Uterus (tissue), 4 donors: ENCODE data around the gene ZNF407. TPM values are rescaled to one million over a fixed set of nuclear protein-coding genes. Genes with fewer than 3 reads are reported as not detected.

Experiments
- DNase-seq, 2 donors: peaks; one replicate each; pipeline ENCODE4 v3.0.0-alpha.2; 2019 to 2020
- H3K27ac ChIP-seq, 2 donors: fragments of 200-600 bp; sonication (generic); 1 replicate in 1 of 2; 2 replicates in 1 of 2; pipeline ENCODE4 v1.5.1; 2016 to 2018
- H3K27me3 ChIP-seq, 2 donors: fragments of 200-600 bp; sonication (generic); one replicate each; pipeline ENCODE4 v1.5.1; 2018 to 2019; ENCODE audit warnings: control low read depth in 1 of 2
- H3K36me3 ChIP-seq, 2 donors: fragments of 200-600 bp; sonication (generic); one replicate each; pipeline ENCODE4 v1.5.1; 2019; ENCODE audit warnings: control low read depth in 1 of 2
- H3K4me1 ChIP-seq, 2 donors: fragments of 200-600 bp; sonication (generic); one replicate each; pipeline ENCODE4 v1.5.1; 2018 to 2019; ENCODE audit warnings: control low read depth in 1 of 2
- H3K4me3 ChIP-seq, 2 donors: fragments of 200-600 bp; sonication (generic); 1 replicate in 1 of 2; 2 replicates in 1 of 2; pipeline ENCODE4 v1.5.1; 2018 to 2019; ENCODE audit warnings: mild to moderate bottlenecking in 1 of 2
- H3K9me3 ChIP-seq, 2 donors: fragments of 200-600 bp; sonication (generic); one replicate each; pipeline ENCODE4 v1.5.1; 2019; ENCODE audit warnings: control low read depth in 1 of 2
- CTCF ChIP-seq, 4 experiments: fragments of 200-600 bp in 2 of 4; fragments of 450-650 bp in 2 of 4; sonication (generic) in 2 of 4; IDR thresholded peaks; one replicate each; pipeline ENCODE4 v1.5.1; 2016 to 2019; ENCODE audit warnings: antibody characterized with exemption in 4 of 4, mild to moderate bottlenecking in 2 of 4, moderate library complexity in 1 of 4
- POLR2A ChIP-seq, 2 donors: fragments of 450-650 bp; IDR thresholded peaks; one replicate each; pipeline ENCODE4 v1.6.1; 2016; ENCODE audit warnings: antibody characterized with exemption in 2 of 2, mild to moderate bottlenecking in 1 of 2, moderate library complexity in 1 of 2
- intact Hi-C: fragments of 100-400 bp; cut with DNase I; formaldehyde crosslinking; loops from one replicate; pipeline ENCODE4 v1.15.1; 2023; ENCODE audit warnings: low total_unique reads
- total RNA-seq, 4 donors: library from RNA; depleted of rRNA in 3 of 4; stranded (reverse); fragments of >200 nt in 3 of 4; gene quantifications; one replicate each; pipeline versions ENCODE4 v1.1.0 to v1.2.4, GENCODE V29; 2014 to 2023
- donor health status: DM: yes; HTN: yes; CAD: no.

ZNF407 gene
- total RNA-seq, 4 donors from 2014 or later: 10.6 to 38.9 (median 23.7) TPM

DNA sequence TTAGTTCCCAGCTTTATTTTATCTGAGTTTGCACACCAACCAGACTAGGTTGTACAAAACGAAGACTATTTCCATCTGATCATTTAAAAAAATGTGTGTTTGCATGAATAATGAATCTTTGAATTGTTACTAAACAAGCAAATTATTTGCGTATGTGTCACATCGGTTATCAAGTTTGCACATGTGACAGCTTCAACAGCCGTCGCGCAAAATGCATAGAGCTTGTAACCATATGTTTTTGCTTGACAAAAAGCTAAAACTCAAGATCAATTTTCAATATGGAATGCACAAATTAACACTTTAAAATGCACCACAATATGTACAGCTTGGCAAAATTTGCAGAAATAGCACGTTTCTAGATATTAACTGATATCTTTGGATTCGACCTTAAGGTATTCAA, 427.2 kb downstream of the ZNF407 start:
- TF ChIP-seq POLR2A (IDR thresholded peaks at IDR 0.05) (no peak), CTCF (IDR thresholded peaks at IDR 0.05) (no peak)
- intact Hi-C loops: no loop called here
- H3K4me3 ChIP-seq: no peak overlapping the region
- H3K27me3 ChIP-seq: no peaks in the 10 kb centered on the region
- H3K27ac ChIP-seq: no peak overlapping the region
- H3K9me3 ChIP-seq: no peaks in the 10 kb centered on the region
- DNase-seq: no peak
- no peaks in the 10 kb centered on the region for H3K36me3 ChIP-seq
- no peaks in the 10 kb centered on the region for H3K4me1 ChIP-seq

GRCh38 chr18:75025573-75025972, 427.9 kb downstream of the ZNF407 start:
- Histone ChIP-seq H3K4me3 (no peak overlapping the region), H3K27ac (no peak overlapping the region), H3K36me3 (no peaks in the 10 kb centered on the region), H3K27me3 (no peaks in the 10 kb centered on the region), H3K9me3 (no peaks in the 10 kb centered on the region), H3K4me1 (no peaks in the 10 kb centered on the region)
- DNase-seq: no peak
- intact Hi-C loops: no loop called here
- TF ChIP-seq CTCF (IDR thresholded peaks at IDR 0.05) (no peak), POLR2A (IDR thresholded peaks at IDR 0.05) (no peak)

DNA sequence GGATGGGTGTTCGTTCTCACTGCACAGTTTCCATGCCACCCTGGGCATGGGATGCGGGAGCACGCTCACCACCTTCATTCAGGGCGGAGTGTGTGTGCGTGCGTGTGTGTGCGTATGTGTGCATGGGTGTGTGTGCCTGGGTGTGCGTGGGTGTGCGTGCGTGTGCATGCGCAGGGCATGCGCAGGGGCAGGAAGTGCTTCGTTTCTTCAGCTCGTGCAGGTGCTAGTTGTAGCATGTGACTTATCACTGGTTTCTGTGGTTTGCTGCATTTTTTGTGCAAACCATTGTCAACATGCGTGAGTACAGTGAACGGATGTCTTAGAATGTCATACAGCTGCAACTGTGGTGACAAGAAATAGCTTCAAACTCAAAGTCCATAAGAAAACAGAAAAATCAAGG, 431.8 kb downstream of the ZNF407 start:
- H3K4me1 ChIP-seq: no peaks in the 10 kb centered on the region
- intact Hi-C loops: no loop called here
- H3K27ac ChIP-seq: no peak overlapping the region
- H3K27me3 ChIP-seq: no peaks in the 10 kb centered on the region
- DNase-seq: no peak
- H3K4me3 ChIP-seq: no peak overlapping the region
- no peaks in the 10 kb centered on the region for H3K36me3 ChIP-seq
- H3K9me3 ChIP-seq: no peaks in the 10 kb centered on the region
- no peak for TF ChIP-seq CTCF (IDR thresholded peaks at IDR 0.05)
- TF ChIP-seq POLR2A (IDR thresholded peaks at IDR 0.05): no peak

GRCh38 chr18:75031717-75032317, 434.1 kb downstream of the ZNF407 start:
- Histone ChIP-seq H3K9me3 (no peaks in the 10 kb centered on the region), H3K4me3 (no peak overlapping the region), H3K4me1 (no peaks in the 10 kb centered on the region), H3K36me3 (no peaks in the 10 kb centered on the region), H3K27ac (no peak overlapping the region), H3K27me3 (no peaks in the 10 kb centered on the region)
- TF ChIP-seq CTCF (IDR thresholded peaks at IDR 0.05): no peak
- TF ChIP-seq POLR2A (IDR thresholded peaks at IDR 0.05): no peak
- intact Hi-C loops: no loop called here
- no peak for DNase-seq

GRCh38 chr18:75033516-75033915, 435.8 kb downstream of the ZNF407 start:
- intact Hi-C loops: no loop called here
- no peak for DNase-seq
- H3K36me3 ChIP-seq: no peaks in the 10 kb centered on the region

More at GRCh38 chr18:75033516-75033915, 435.8 kb downstream of the ZNF407 start:
- no peak overlapping the region for H3K4me3 ChIP-seq
- no peak overlapping the region for H3K27ac ChIP-seq
- H3K4me1 ChIP-seq: no peaks in the 10 kb centered on the region
- H3K27me3 ChIP-seq: no peaks in the 10 kb centered on the region
- TF ChIP-seq POLR2A (IDR thresholded peaks at IDR 0.05): no peak
- no peak for TF ChIP-seq CTCF (IDR thresholded peaks at IDR 0.05)
- no peaks in the 10 kb centered on the region for H3K9me3 ChIP-seq
